GM18517 (cell line): ENCODE data around the gene UPK1A.
"Not testable (repeated sequence)": the region's sequence is repeated elsewhere in the genome, so short reads cannot be mapped to it uniquely, and the experiment has no call there.

Experiments
- ATAC-seq: cut with Tn5 transposase; IDR thresholded peaks from one replicate; pipeline ENCODE4 v1.9.1; 2021; ENCODE audit warnings: mild to moderate bottlenecking, moderate library complexity; ENCODE audit not compliant: unreplicated experiment

UPK1A gene

DNA sequence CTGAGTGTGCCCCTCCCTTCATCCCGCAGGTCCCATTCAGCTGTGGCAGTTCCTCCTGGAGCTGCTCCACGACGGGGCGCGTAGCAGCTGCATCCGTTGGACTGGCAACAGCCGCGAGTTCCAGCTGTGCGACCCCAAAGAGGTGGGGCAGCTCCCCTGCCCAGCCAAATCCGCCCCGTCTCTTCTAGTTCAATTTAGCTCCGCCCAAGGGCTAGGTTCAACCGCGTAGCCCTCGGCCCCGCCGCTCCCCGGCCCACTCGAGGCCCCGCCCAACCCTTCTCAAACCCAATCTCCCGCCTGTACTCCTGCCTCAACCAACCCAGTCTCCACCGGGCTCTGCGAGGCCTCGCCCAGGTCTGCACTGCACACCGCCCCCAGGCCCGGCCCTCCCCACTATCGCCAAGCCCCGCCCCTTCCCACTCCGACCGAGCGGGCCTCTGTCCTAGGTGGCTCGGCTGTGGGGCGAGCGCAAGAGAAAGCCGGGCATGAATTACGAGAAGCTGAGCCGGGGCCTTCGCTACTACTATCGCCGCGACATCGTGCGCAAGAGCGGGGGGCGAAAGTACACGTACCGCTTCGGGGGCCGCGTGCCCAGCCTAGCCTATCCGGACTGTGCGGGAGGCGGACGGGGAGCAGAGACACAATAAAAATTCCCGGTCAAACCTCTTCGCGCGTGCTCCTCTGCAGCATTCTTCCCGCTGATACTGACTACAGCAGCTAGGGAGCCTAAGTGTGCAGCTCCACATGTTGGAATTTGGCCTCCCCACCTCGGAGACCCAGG, 21.9 kb upstream of the UPK1A start:
- peak; percentile 59 for ATAC-seq

DNA sequence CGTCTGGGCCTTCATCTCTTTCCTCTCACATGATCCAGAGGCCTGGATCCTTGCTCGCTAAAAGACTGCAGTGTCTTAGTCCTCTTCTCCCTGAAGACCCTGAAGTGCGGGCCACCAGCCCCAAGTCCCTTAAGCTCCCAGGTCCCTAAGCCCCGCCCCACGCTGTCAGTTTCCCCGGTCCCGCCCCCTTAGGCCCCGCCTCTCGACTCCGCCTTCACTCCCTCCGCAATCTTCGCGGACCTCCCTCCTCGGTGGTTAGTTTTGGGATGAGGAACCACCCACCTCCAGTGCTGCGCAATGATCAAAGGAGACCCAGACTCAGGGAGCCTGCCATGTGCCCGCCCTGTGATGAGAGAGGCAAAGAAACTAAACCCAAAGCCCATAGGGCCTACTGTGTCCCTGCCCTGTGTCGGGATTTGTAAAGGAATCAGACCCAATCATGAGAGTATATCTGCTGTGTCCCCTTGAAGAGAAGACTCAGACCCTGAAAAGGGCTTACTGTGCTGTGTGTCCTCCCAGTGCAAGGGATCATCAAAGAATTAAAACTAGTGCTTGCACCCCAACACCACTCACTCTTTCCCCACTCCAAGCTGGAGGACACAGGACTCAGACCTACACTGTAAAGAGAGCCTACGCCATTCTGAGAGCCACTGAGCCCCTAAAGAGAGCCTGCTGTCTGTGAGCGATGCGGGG, 21.2 kb upstream of the UPK1A start:
- no peak for ATAC-seq

- no peak for ATAC-seq
Observed at GRCh38 chr19:35645680-35646511, 20.4 kb upstream of the UPK1A start.

DNA sequence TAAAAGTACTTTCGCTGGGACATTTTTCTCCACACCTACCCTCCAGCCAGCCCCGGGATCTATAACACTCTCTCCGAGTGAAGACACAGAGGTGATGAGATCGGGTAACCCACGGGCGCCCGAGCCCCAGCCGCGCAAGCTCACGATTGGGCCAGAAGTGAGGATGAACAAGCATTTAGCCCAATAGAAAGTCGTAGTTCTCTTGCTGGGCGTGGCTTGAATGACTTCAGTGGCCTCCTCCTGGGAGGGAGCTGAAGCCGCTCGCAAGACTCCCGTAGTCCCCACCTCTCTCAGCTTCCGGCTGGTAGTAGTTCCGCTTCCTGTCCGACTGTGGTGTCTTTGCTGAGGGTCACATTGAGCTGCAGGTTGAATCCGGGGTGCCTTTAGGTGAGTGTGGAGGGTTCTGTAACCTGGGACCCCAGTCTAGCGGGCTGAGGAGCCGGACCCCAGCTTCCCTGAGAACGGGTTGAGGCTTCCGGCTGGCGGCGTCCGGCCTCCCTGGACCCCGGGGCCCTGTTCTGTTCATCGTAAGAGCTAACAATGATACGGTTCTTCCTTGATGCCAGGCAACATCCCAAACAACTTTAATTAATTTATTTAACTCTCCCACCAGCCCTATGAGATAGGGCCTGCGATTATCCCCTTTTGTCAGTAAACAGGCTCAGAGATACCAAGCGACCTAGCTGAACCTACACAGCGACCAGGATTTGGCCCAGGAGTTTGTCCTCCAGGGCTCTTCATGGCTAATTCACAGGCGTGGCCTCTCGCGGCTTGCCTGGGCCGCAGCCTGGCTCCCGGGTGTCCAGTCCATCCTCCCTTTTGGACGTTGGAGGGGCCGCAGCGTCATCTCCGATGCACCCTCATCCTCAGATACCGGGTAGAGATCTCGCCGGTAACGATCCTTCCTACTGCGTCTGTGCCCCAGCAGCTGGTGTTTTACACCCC, 18.0 kb upstream of the UPK1A start, which contains the start of gene COX6B1:
Gene COX6B1, plus strand, starts transcription at position 307 of the 945 bp plus-strand sequence. CDS start 2,921 bp downstream, outside the sequence.
- peak; percentile 65 for ATAC-seq

DNA sequence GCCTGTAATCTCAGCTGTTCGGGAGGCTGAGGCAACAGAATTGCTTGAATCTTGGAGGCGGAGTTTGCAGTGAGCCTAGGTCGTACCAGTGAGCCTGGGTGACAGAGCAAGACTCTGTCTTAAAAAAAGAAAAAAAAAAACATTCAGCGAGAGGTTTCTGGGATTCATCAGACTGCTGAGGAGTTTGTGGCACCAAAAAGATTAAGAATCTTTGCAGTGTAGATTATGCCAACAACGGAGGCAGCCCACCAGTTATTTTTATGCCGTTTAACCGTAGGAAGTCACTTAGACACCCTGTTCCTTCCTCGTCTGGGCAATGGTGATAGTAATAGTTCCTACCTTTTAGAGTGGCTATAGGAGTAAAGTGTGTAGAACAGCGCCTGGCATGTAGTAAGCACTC, 15.7 kb upstream of the UPK1A start:
- no peak for ATAC-seq

DNA sequence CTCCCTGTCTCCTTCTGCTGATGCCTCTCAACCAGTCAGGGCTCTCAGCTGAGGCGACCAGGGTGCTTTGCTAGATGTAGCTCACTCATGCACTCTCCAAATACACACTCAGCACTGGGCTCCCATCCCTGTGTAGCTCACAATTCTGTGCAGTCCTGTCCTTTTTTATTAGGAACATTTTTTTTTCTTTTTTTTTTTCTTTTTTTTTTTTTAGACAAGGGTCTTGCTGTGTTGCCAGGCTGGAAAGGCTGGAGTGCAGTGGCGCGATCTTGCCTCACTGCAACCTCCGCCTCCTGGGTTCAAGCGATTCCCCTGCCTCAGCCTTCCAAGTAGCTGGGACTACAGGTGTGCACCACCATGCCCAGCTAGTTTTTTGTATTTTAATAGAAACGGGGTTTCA, 11.5 kb upstream of the UPK1A start:
- not testable (repeated sequence) for ATAC-seq

DNA sequence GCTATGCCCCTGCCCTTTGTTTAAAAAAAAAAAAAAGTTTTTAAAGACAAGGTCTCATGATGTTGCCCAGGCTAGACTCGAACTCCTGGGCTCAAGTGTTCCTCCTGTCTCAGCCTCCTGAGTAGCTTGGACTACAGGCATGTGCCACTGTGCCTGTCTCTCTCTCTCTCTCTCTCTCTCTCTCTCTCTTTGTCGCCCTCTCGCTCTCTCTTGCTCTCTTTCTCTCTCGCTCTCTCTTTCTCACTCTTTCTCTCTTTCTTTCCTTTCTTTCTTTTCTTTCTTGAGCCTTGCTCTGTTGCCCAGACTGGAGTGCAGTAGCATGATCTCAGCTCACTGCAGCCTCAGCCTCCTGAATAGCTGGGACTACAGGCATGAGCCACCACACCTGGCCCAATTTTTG, 10.7 kb upstream of the UPK1A start:
- ATAC-seq, result no peak

GRCh38 chr19:35656700-35657099, 9.6 kb upstream of the UPK1A start:
- ATAC-seq, result no peak

GRCh38 chr19:35657904-35658700, 8.2 kb upstream of the UPK1A start:
- ATAC-seq, result no peak

DNA sequence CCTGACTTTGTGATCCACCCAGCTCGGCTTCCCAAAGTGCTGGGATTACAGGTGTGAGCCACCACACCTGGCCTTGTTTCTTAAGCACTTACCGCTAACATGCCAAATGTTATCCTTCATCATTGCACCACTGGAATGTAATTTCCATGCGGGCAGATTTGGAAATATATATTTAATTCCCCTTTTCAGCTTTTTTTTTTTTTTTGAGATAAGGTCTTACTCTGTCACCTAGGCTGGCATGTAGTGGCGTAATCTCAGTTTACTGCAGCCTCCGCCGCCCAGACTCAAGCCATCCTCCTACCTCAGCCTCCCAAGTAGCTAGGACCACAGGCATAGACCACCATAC, 4.3 kb upstream of the UPK1A start:
- no peak for ATAC-seq

GRCh38 chr19:35663981-35664380, 2.3 kb upstream of the UPK1A start:
- no peak for ATAC-seq

- no peak for ATAC-seq
Observed at GRCh38 chr19:35665157-35665556, 1.2 kb upstream of the UPK1A start.

DNA sequence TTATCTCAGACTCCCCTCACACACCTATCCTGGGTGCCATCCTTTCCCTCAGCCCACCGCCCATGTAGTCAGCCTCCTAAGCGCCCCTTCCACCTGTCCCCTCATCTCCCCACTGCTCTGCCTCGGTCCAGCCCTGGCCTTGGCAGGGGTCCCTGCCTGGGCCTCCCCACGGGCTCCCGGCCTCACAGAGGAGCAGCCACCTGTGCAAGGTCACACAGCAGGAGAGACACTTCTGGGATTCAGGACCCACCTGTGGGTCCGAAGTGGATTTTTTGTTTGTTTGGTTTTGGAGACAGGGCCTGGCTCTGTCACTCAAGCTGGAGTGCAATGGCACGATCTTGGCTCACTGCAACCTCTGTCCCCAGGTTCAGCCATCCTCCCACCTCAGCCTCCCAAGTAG, 713 bp upstream of the UPK1A start:
- ATAC-seq, result no peak

GRCh38 chr19:35669566-35669965, 3.2 kb downstream of the UPK1A start:
- ATAC-seq, result no peak

- no peak for ATAC-seq
Observed at GRCh38 chr19:35669974-35670373, 3.7 kb downstream of the UPK1A start.

DNA sequence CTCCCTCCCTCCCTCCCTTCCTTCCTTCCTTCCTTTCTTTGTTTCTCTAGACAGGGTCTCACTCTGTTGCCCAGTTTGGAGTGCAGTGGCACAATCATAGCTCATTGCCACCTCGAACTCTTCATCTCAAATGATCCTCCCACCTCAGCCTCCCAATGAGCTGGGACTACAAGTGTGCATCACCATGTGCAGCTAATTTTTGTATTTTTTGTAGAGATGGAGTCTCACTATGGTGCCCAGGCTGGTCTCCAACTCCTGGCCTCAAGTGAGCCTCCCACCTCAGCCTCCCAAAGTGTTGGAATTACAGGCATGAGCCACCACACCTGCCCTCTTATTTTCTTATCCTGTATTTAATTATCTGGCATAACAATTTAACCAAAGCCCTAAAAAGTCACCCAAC, 4.4 kb downstream of the UPK1A start:
- ATAC-seq, result no peak

DNA sequence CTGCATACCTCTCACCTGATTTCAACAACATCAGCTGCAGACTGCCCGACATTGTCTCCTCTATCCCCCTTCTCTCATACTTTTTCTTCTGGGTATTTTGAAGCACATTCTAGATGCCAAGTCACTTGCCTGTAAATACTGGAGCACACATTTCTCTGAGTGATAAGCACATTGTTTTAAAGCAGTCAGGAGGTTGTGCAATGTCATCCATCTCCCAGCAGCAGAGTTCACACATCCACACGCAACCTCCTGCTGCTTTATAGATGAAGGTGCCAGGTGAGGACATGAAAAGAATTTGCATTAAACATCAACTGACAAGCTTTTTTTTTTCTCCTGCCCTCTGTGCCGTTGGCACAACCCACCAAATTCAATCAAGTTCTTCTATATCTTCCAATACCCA, 5.5 kb downstream of the UPK1A start:
- ATAC-seq, result no peak

- no peak for ATAC-seq
Observed at GRCh38 chr19:35673121-35673804, 6.9 kb downstream of the UPK1A start.

- ATAC-seq, result no peak
Observed at GRCh38 chr19:35675589-35676140, 9.3 kb downstream of the UPK1A start.
